Thyroid gland (tissue), 4 donors: ENCODE results near the gene FAM120AOS. TPM values are rescaled to one million over a fixed set of nuclear protein-coding genes. Genes with fewer than 3 reads are reported as not detected.

Experiments used
- DNase-seq, 2 donors: peaks; one replicate each; pipeline ENCODE4 v3.0.0-alpha.2; 2019
- H3K27ac ChIP-seq, 3 donors: fragments of 200-600 bp; sonication (generic); 1 replicate in 2 of 3; 2 replicates in 1 of 3; pipeline ENCODE4 v1.5.1; 2016 to 2019; ENCODE audit warnings: mild to moderate bottlenecking in 1 of 3, moderate library complexity in 1 of 3
- H3K27me3 ChIP-seq: fragments of 200-600 bp; sonication (generic); one replicate; pipeline ENCODE4 v1.5.1; 2019
- H3K36me3 ChIP-seq, 2 donors: fragments of 200-600 bp; sonication (generic); one replicate each; pipeline ENCODE4 v1.5.1; 2016 to 2019
- H3K4me1 ChIP-seq, 2 donors: fragments of 200-600 bp; sonication (generic); one replicate each; pipeline ENCODE4 v1.5.1; 2017 to 2019
- H3K4me3 ChIP-seq, 3 donors: fragments of 200-600 bp; sonication (generic); replicated peaks in 1 of 3; 1 replicate in 2 of 3; 2 replicates in 1 of 3; pipeline ENCODE4 v1.5.1; 2016; ENCODE audit warnings: mild to moderate bottlenecking in 1 of 3
- H3K9me3 ChIP-seq: fragments of 200-600 bp; sonication (generic); one replicate; pipeline ENCODE4 v1.5.1; 2017
- POLR2A ChIP-seq, 2 donors: fragments of 450-650 bp; IDR thresholded peaks; one replicate each; pipeline ENCODE4 v1.6.1; 2017; ENCODE audit warnings: antibody characterized with exemption in 2 of 2, mild to moderate bottlenecking in 2 of 2, moderate library complexity in 1 of 2
- WGBS, 2 donors: methylation state at CpG; one replicate each; pipeline ENCODE4 v1.1.5; 2017; 5-methylcytosine and 5-hydroxymethylcytosine counted together
- intact Hi-C: fragments of 100-400 bp; cut with DNase I; formaldehyde crosslinking; loops from one replicate; pipeline ENCODE4 v1.15.1; 2023
- small RNA-seq: library from RNA; depleted of rRNA; stranded (forward); fragments of <200 nt; gene quantifications from one replicate; pipeline ENCODE3, GENCODE V24; 2016
- total RNA-seq, 4 donors: library from RNA; depleted of rRNA; stranded (reverse); fragments of >200 nt; gene quantifications; one replicate each; pipeline ENCODE4 v1.2.3, GENCODE V29; 2016
- TF ChIP-seq, protein P1 (sequence below), 6 experiments: fragments of 200-600 bp in 3 of 6; fragments of 450-650 bp in 3 of 6; sonication (generic) in 3 of 6; IDR thresholded peaks; one replicate each; pipeline ENCODE4 v1.5.1; 2016 to 2019; ENCODE audit warnings: antibody characterized with exemption in 6 of 6, mild to moderate bottlenecking in 2 of 6, inconsistent platforms in 1 of 6, moderate library complexity in 1 of 6

The FAM120AOS gene
- total RNA-seq, 4 donors from 2014 or later: 68.5 to 92.7 (median 80.8) TPM

DNA sequence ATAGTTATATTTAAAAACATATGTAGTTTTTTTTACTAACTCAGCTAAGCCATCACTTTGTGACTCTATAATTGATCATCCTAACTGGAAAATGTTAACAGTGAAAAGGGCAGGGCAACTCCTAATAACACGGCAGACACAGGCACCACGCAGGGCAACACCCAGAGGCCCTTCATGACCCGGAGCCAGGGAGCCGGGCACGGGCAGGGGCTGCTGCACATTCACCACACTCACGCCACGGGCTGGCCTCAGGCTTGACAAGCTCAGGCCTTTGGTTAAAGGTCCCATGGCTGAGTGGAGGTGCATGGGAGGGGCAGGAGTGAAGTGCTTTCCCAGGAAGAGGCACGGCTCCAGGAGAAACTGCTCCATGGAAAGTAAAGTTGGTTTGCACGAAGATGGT lies 54.9 kb downstream of the FAM120AOS start:
- H3K4me3 ChIP-seq: no peak overlapping the region
- no peaks in the 10 kb centered on the region for H3K27me3 ChIP-seq
- no peak for TF ChIP-seq POLR2A (IDR thresholded peaks at IDR 0.05)
- TF ChIP-seq, protein P1, sequence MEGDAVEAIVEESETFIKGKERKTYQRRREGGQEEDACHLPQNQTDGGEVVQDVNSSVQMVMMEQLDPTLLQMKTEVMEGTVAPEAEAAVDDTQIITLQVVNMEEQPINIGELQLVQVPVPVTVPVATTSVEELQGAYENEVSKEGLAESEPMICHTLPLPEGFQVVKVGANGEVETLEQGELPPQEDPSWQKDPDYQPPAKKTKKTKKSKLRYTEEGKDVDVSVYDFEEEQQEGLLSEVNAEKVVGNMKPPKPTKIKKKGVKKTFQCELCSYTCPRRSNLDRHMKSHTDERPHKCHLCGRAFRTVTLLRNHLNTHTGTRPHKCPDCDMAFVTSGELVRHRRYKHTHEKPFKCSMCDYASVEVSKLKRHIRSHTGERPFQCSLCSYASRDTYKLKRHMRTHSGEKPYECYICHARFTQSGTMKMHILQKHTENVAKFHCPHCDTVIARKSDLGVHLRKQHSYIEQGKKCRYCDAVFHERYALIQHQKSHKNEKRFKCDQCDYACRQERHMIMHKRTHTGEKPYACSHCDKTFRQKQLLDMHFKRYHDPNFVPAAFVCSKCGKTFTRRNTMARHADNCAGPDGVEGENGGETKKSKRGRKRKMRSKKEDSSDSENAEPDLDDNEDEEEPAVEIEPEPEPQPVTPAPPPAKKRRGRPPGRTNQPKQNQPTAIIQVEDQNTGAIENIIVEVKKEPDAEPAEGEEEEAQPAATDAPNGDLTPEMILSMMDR (IDR thresholded peaks at IDR 0.05): no peak
- H3K36me3 ChIP-seq: no peaks in the 10 kb centered on the region
- no peak overlapping the region for H3K27ac ChIP-seq
- 77 to 84% methylated on average over 9 of the region's 9 CpGs for WGBS, 2 donors
- DNase-seq: no peak
- no peaks in the 10 kb centered on the region for H3K9me3 ChIP-seq
- H3K4me1 ChIP-seq: no peaks in the 10 kb centered on the region
- intact Hi-C loops: no loop called here

DNA sequence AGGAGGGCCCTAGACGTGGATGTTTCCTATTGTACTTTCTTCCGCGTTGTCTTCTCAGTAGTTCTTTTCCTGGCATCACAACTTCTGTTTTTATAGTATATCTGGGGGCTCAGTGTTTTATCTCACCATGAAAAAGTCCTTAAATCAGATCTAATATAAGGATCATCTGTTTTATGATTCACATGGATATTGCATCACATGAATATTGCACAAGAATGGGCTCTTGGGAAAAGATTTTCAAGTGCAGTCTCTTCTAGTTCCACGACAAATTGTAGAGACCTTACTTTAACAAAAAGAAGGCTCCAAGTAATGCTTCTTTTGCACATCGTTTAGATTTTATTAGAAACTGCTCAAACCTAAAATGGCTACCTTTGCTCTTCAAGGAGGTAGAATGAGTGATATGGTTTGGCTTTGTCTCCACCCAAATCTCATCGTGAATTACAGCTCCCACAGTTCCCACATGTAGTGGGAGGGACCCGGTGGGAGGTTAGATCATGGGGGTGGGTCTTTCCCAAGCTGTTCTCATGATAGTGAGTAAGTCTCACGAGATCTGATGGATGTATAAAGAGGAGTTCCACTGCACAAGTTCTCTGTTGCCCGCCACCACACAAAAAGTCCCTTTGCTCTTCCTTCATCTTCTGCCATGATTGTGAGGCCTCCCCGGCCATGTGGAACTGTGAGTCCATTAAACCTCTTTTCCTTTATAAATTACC lies 55.6 kb downstream of the FAM120AOS start:
- no peak for DNase-seq
- H3K27me3 ChIP-seq: no peaks in the 10 kb centered on the region
- H3K4me3 ChIP-seq: no peak overlapping the region
- no peak overlapping the region for H3K27ac ChIP-seq
- H3K4me1 ChIP-seq: no peaks in the 10 kb centered on the region
- 78 to 81% methylated on average over 10 of the region's 10 CpGs for WGBS, 2 donors
- no peaks in the 10 kb centered on the region for H3K9me3 ChIP-seq
- TF ChIP-seq, protein P1 (IDR thresholded peaks at IDR 0.05): no peak
- no peak for TF ChIP-seq POLR2A (IDR thresholded peaks at IDR 0.05)
- no peaks in the 10 kb centered on the region for H3K36me3 ChIP-seq
- intact Hi-C loops: no loop called here

Small RNA genes within 50 kb of the gene (small RNA-seq; reads per million reads assigned to genes)
- not detected for gene RF00019

Other genes starting within 250 kb of the FAM120AOS start
- gene FAM120A, start 1.9 kb downstream of the FAM120AOS start, total RNA-seq: 100 to 1,000 TPM in 3 of 4 donors, 10 to 100 TPM in 1; 78.1 to 118 (median 111) TPM
- 10 to 100 TPM; 32.8 to 50.1 (median 33.0) TPM for gene PHF2, start 123.0 kb upstream of the FAM120AOS start, total RNA-seq